Measurements from ENCODE around the gene USP17L20.
"Not testable (repeated sequence)": the region's sequence is repeated elsewhere in the genome, so short reads cannot be mapped to it uniquely, and the experiment has no call there.

The USP17L20 gene
- 0 reads per million in 2 experiments for total RNA-seq

- not testable (repeated sequence) for DNase-seq (ENCODE audit: low read depth)
Observed at GRCh38 chr4:9257824-9258223, at the start of gene USP17L20. TSS of gene USP17L20 (plus strand) at chr4:9258124. CDS start at chr4:9258124, 0 bp downstream.

DNA sequence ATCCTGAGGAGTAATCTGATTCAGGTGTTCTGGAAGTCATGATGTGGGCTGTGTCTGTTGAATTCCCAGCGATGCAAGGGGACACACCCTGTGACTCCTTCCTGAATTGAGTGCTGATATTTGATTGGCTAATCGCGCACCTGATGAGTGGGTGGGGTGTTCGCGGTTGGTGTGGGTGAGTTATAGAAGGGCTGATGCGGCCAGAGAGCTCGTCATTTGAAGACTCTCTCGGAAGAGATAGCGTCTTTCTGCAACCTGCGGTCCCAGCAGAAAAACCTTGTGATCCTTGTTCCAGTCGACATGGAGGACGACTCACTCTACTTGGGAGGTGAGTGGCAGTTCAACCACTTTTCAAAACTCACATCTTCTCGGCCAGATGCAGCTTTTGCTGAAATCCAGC, 47.6 kb upstream of the USP17L20 start, which contains the start of gene USP17L10:
Gene USP17L10, plus strand, starts transcription at position 301 of the 400 bp plus-strand sequence. Its CDS starts 0 bp downstream, at position 301.
- not testable (repeated sequence) for DNase-seq (ENCODE audit: low read depth)

DNA sequence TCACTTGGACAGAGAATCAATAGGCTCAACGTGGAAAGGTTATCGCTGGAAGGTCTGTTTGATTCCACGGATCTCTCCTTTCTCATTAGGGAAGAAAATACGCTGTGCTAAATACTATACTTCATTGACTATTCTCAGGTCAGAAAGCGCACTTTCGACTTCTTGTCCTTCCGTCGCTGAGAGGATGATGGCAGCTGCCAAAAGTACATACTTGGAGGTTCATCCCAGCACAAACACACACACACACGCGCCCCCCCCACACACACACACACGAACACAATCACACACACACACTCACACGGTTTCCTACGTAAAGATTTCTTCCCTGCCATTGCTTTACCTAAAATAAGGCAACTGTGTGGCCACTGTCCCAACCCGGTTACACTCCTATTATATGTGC, 43.2 kb upstream of the USP17L20 start:
- not testable (repeated sequence) for DNase-seq (ENCODE audit: low read depth)

GRCh38 chr4:9215105-9215504, 42.8 kb upstream of the USP17L20 start, which contains the start of gene USP17L11:
TSS of gene USP17L11 (plus strand) at chr4:9215405. CDS start at chr4:9215405, 0 bp downstream.
- DNase-seq (ENCODE audit: low read depth), result not testable (repeated sequence)

DNA sequence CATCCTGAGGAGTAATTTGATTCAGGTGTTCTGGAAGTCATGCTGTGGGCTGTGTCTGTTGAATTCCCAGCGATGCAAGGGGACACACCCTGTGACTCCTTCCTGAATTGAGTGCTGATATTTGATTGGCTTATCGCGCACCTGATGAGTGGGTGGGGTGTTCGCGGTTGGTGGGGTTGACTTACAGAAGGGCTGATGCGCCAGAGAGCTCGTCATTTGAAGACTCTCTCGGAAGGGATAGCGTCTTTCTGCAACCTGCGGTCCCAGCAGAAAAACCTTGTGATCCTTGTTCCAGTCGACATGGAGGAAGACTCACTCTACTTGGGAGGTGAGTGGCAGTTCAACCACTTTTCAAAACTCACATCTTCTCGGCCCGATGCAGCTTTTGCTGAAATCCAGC, 38.1 kb upstream of the USP17L20 start, which contains the start of gene USP17L12:
Gene USP17L12, plus strand, starts transcription at position 301 of the 400 bp plus-strand sequence. Its CDS starts 0 bp downstream, at position 301.
- not testable (repeated sequence) for DNase-seq (ENCODE audit: low read depth)

DNA sequence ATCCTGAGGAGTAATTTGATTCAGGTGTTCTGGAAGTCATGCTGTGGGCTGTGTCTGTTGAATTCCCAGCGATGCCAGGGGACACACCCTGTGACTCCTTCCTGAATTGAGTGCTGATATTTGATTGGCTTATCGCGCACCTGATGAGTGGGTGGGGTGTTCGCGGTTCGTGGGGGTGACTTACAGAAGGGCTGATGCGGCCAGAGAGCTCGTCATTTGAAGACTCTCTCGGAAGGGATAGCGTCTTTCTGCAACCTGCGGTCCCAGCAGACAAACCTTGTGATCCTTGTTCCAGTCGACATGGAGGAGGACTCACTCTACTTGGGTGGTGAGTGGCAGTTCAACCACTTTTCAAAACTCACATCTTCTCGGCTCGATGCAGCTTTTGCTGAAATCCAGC, 33.3 kb upstream of the USP17L20 start, which contains the start of gene USP17L13:
Gene USP17L13, plus strand, starts transcription at position 301 of the 400 bp plus-strand sequence. Its CDS starts 0 bp downstream, at position 301.
- DNase-seq (ENCODE audit: low read depth), result not testable (repeated sequence)

- not testable (repeated sequence) for DNase-seq (ENCODE audit: low read depth)
Observed at GRCh38 chr4:9230249-9230648, 27.7 kb upstream of the USP17L20 start.

- not testable (repeated sequence) for DNase-seq (ENCODE audit: low read depth)
Observed at GRCh38 chr4:9234085-9234484, 23.8 kb upstream of the USP17L20 start, which contains the start of gene USP17L15. TSS of gene USP17L15 (plus strand) at chr4:9234385. CDS start at chr4:9234385, 0 bp downstream.

- DNase-seq (ENCODE audit: low read depth), result not testable (repeated sequence)
Observed at GRCh38 chr4:9238461-9238860, 19.5 kb upstream of the USP17L20 start.

GRCh38 chr4:9243579-9243978, 14.3 kb upstream of the USP17L20 start, which contains the start of gene USP17L17:
TSS of gene USP17L17 (plus strand) at chr4:9243879. CDS start at chr4:9243879, 0 bp downstream.
- not testable (repeated sequence) for DNase-seq (ENCODE audit: low read depth)

DNA sequence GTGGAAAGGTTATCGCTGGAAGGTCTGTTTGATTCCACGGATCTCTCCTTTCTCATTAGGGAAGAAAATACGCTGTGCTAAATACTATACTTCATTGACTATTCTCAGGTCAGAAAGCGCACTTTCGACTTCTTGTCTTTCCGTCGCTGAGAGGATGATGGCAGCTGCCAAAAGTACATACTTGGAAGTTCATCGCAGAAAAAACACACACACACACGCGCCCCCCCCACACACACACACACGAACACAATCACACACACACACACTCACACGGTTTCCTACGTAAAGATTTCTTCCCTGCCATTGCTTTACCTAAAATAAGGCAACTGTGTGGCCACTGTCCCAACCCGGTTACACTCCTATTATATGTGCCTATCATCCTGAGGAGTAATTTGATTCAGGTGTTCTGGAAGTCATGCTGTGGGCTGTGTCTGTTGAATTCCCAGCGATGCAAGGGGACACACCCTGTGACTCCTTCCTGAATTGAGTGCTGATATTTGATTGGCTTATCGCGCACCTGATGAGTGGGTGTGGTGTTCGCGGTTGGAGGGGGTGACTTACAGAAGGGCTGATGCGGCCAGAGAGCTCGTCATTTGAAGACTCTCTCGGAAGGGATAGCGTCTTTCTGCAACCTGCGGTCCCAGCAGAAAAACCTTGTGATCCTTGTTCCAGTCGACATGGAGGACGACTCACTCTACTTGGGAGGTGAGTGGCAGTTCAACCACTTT, 9.8 kb upstream of the USP17L20 start, which contains the start of gene USP17L18:
Gene USP17L18, plus strand, starts transcription at position 678 of the 728 bp plus-strand sequence. Its CDS starts 0 bp downstream, at position 678.
- not testable (repeated sequence) for DNase-seq (ENCODE audit: low read depth)

DNA sequence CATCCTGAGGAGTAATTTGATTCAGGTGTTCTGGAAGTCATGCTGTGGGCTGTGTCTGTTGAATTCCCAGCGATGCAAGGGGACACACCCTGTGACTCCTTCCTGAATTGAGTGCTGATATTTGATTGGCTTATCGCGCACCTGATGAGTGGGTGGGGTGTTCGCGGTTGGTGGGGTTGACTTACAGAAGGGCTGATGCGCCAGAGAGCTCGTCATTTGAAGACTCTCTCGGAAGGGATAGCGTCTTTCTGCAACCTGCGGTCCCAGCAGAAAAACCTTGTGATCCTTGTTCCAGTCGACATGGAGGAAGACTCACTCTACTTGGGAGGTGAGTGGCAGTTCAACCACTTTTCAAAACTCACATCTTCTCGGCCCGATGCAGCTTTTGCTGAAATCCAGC, 4.8 kb upstream of the USP17L20 start, which contains the start of gene USP17L19:
Gene USP17L19, plus strand, starts transcription at position 301 of the 400 bp plus-strand sequence. Its CDS starts 0 bp downstream, at position 301.
- DNase-seq (ENCODE audit: low read depth), result not testable (repeated sequence)

DNA sequence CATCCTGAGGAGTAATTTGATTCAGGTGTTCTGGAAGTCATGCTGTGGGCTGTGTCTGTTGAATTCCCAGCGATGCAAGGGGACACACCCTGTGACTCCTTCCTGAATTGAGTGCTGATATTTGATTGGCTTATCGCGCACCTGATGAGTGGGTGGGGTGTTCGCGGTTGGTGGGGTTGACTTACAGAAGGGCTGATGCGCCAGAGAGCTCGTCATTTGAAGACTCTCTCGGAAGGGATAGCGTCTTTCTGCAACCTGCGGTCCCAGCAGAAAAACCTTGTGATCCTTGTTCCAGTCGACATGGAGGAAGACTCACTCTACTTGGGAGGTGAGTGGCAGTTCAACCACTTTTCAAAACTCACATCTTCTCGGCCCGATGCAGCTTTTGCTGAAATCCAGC, 4.6 kb downstream of the USP17L20 start, which contains the start of gene USP17L21:
Gene USP17L21, plus strand, starts transcription at position 301 of the 400 bp plus-strand sequence. Its CDS starts 0 bp downstream, at position 301.
- DNase-seq (ENCODE audit: low read depth), result not testable (repeated sequence)

GRCh38 chr4:9267319-9267718, 9.4 kb downstream of the USP17L20 start, which contains the start of gene USP17L22:
TSS of gene USP17L22 (plus strand) at chr4:9267619. CDS start at chr4:9267619, 0 bp downstream.
- not testable (repeated sequence) for DNase-seq (ENCODE audit: low read depth)

GRCh38 chr4:9271719-9272118, 13.8 kb downstream of the USP17L20 start:
- DNase-seq (ENCODE audit: low read depth), result not testable (repeated sequence)

All from T follicular helper cell (primary cell).